ENCODE measurements around the gene PBX1. TPM values are rescaled to one million over a fixed set of nuclear protein-coding genes. Genes with fewer than 3 reads are reported as not detected.

PBX1 gene
- total and polyA plus RNA-seq, 2 experiments from 2014 or later, result 40.0 to 104 TPM

GRCh38 chr1:164635059-164635802 is 76.2 kb downstream of the PBX1 start:
- Histone ChIP-seq H3K9me2 (ENCODE audit: insufficient read depth) (no peaks in the 10 kb centered on the region), H3K27me3 (ENCODE audit: insufficient read depth) (no peaks in the 10 kb centered on the region), H3K79me2 (replicated peaks; ENCODE audit: insufficient read depth) (peaks cover 99% of the 10 kb centered on the region), H3K4me1 (ENCODE audit: insufficient read depth) (peaks cover 82% of the 10 kb centered on the region), H3K36me3 (ENCODE audit: insufficient read depth) (no peaks in the 10 kb centered on the region), H3F3A (replicated peaks; ENCODE audit: low read depth) (0 out of 2 replicates have a peak, but pooled peaks cover 7% of the 10 kb centered on the region), H3K27ac (ENCODE audit: low read depth) (peak overlapping the region; percentile 73), H2AFZ (no peak overlapping the region), H3K4me2 (peak overlapping the region; percentile 66), H4K20me1 (replicated peaks; ENCODE audit: insufficient read depth) (peaks cover 20% of the 10 kb centered on the region; the same call in 1 of the 2 replicates), H3K4me3 (peak overlapping the region; percentile 39)
- Mint-ChIP-seq H3K9me3 (no peaks in the 10 kb centered on the region), H3K27ac (peak overlapping the region; percentile 85), H3K4me3 (peak overlapping the region; percentile 55), H3K27me3 (ENCODE audit: insufficient read depth, low read depth, poor library complexity) (peaks cover 3% of the 10 kb centered on the region), H3K36me3 (ENCODE audit: low read depth) (peaks cover 18% of the 10 kb centered on the region; the same call in 2 of the 3 replicates), H3K4me1 (peaks cover 85% of the 10 kb centered on the region)
- ATAC-seq (peak; percentile 24), DNase-seq (ENCODE audit: low spot score) (peak; percentile 75)
- TF ChIP-seq CREB1 (CRISPR knock-in tag; IDR thresholded peaks at IDR 0.05; ENCODE audit: low read depth) (no peak), ETS1 (IDR thresholded peaks at IDR 0.05) (no peak), JUNB (IDR thresholded peaks at IDR 0.05; ENCODE audit: unreplicated experiment) (no peak), ZNF462 (CRISPR knock-in tag; IDR thresholded peaks at IDR 0.05) (no peak), ZNF331 (CRISPR knock-in tag; IDR thresholded peaks at IDR 0.05; ENCODE audit: low read depth) (no peak), ZNF114 (CRISPR knock-in tag; IDR thresholded peaks at IDR 0.05) (no peak), REST (IDR thresholded peaks at IDR 0.05; ENCODE audit: unreplicated experiment) (no peak), EZH2 (IDR thresholded peaks at IDR 0.05; ENCODE audit: low read depth, unreplicated experiment) (no peak), POLR2AphosphoS5 (IDR thresholded peaks at IDR 0.05; ENCODE audit: low read depth) (no peak), EZH2phosphoT487 (IDR thresholded peaks at IDR 0.05; ENCODE audit: unreplicated experiment) (no peak), CTCF (conservative IDR thresholded peaks at IDR 0.05; ENCODE audit: low read depth in 2 of 2) (no peak), NANOG (IDR thresholded peaks at IDR 0.05; ENCODE audit: borderline replicate concordance) (no peak), STAT1 (IDR thresholded peaks at IDR 0.05; ENCODE audit: unreplicated experiment) (no peak)

Measured in GM23338 (cell line).